Urinary bladder (tissue), 4 donors: ENCODE measurements around the gene HSPB1. TPM values are rescaled to one million over a fixed set of nuclear protein-coding genes. Genes with fewer than 3 reads are reported as not detected.
"Not testable (repeated sequence)": the region's sequence is repeated elsewhere in the genome, so short reads cannot be mapped to it uniquely, and the experiment has no call there.

ENCODE experiments used
- DNase-seq: peaks from one replicate; pipeline ENCODE4 v3.0.0-alpha.2; 2015; ENCODE audit errors: extremely low spot score
- H3K27ac ChIP-seq: one replicate; pipeline ENCODE4 v1.5.1; 2013; ENCODE audit warnings: low read depth, mild to moderate bottlenecking, moderate library complexity
- H3K36me3 ChIP-seq: one replicate; pipeline ENCODE4 v1.6.1; 2013; ENCODE audit warnings: mild to moderate bottlenecking, moderate library complexity; ENCODE audit not compliant: insufficient read depth
- H3K4me1 ChIP-seq: one replicate; pipeline ENCODE4 v1.6.1; 2013; ENCODE audit warnings: mild to moderate bottlenecking, moderate library complexity; ENCODE audit not compliant: insufficient read depth
- H3K4me3 ChIP-seq: one replicate; pipeline ENCODE4 v1.5.1; 2013; ENCODE audit warnings: low read depth, low read length
- WGBS: extraction: QIAGEN DNeasy Blood & Tissue Kit; methylation state at CpG from one replicate; pipeline ENCODE4 v1.1.7; 2013; 5-methylcytosine and 5-hydroxymethylcytosine counted together
- polyA plus RNA-seq: library from polyadenylated mRNA; stranded (reverse); fragments of 200-250 nt; gene quantifications from one replicate; pipeline ENCODE4 v1.2.3, GENCODE V29; 2013
- total RNA-seq: library from RNA; depleted of rRNA; stranded (reverse); fragments of >200 nt; gene quantifications from one replicate; pipeline ENCODE4 v1.2.3, GENCODE V29; 2014
- donor health status: healthy with polysubstance abuse.
- donor health status: healthy.

Gene HSPB1
- total and polyA plus RNA-seq, 2 donors, result 53.1 to 2,722 TPM

GRCh38 chr7:76309341-76310101 is 7.0 kb downstream of the HSPB1 start:
- not testable (repeated sequence) for H3K4me1 ChIP-seq, H3K4me3 ChIP-seq, DNase-seq, H3K27ac ChIP-seq, H3K36me3 ChIP-seq
- 97% methylated on average over 50 of the region's 50 CpGs for WGBS

GRCh38 chr7:76310102-76310957 is 7.9 kb downstream of the HSPB1 start:
- H3K4me1 ChIP-seq, result no peaks in the 10 kb centered on the region
- no peak for DNase-seq
- 60% methylated on average over 21 of the region's 21 CpGs for WGBS

DNA sequence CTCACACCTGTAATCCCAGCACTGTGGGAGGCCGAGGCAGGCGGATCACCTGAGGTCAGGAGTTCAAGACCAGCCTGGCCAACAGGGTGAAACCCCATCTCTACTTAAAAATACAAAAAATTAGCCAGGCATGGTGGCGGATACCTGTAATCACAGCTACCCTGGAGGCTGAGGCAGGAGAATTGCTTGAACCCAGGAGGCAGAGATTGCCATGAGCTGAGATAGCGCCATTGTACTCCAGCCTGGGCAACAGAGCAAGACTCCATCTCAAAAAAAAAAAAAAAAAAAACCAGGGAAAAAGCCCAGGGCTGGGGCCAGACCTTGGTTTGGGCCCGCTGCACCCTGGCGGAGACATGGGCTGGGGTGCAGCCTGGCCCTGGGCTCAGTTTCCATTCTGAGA is 9.4 kb downstream of the HSPB1 start:
- H3K27ac ChIP-seq, H3K36me3 ChIP-seq, H3K4me1 ChIP-seq, H3K4me3 ChIP-seq, DNase-seq: not testable (repeated sequence)
- WGBS, result 95% methylated on average over 6 of the region's 6 CpGs

More at GRCh38 chr7:76310102-76310957, 7.9 kb downstream of the HSPB1 start:
- Histone ChIP-seq H3K27ac (no peak overlapping the region), H3K4me3 (no peak overlapping the region), H3K36me3 (no peaks in the 10 kb centered on the region)

- no peaks in the 10 kb centered on the region for H3K36me3 ChIP-seq
- DNase-seq, result peak; percentile 78
- no peak overlapping the region for H3K4me3 ChIP-seq
- no peaks in the 10 kb centered on the region for H3K4me1 ChIP-seq
- WGBS, result 7% methylated on average over 15 of the region's 15 CpGs
- H3K27ac ChIP-seq, result no peak overlapping the region
These were observed 11.7 kb downstream of the HSPB1 start for GRCh38 chr7:76314042-76314721.

DNA sequence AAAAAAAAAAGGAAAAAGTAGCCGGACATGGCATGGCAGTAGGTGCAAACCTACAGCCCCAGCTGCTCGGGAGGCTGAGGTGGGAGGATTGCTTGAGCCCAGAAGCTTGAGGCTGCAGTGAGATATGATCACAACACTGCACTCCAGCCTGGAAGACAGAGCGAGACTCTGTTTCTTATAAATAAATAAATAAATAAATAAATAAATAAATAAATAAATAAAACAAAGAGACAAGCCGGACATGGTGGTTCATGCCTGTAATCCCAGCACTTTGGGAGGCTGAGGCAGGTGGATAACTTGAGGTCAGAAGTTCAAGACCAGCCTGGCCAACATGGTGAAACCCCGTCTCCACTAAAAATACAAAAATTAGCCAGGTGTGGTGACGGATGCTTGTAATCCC is 12.3 kb downstream of the HSPB1 start:
- 62% methylated on average over 6 of the region's 6 CpGs for WGBS
- not testable (repeated sequence) for H3K4me1 ChIP-seq, H3K4me3 ChIP-seq, H3K27ac ChIP-seq, H3K36me3 ChIP-seq, DNase-seq

- 68% methylated on average over 5 of the region's 5 CpGs for WGBS
- Histone ChIP-seq H3K36me3 (no peaks in the 10 kb centered on the region), H3K4me1 (no peaks in the 10 kb centered on the region), H3K4me3 (no peak overlapping the region), H3K27ac (no peak overlapping the region)
- DNase-seq, result no peak
These were observed 12.9 kb downstream of the HSPB1 start for GRCh38 chr7:76315364-76315763.

GRCh38 chr7:76316984-76317781 is 14.7 kb downstream of the HSPB1 start:
- no peak for DNase-seq
- H3K4me3 ChIP-seq, result no peak overlapping the region
- WGBS, result 57% methylated on average over 14 of the region's 14 CpGs

GRCh38 chr7:76317782-76318487 is 15.5 kb downstream of the HSPB1 start:
- Histone ChIP-seq H3K36me3 (no peaks in the 10 kb centered on the region), H3K4me1 (no peaks in the 10 kb centered on the region), H3K4me3 (peak overlapping the region; percentile 80), H3K27ac (peak overlapping the region; percentile 93)
- WGBS, result under 1% methylated on average over 50 of the region's 50 CpGs
- peak; percentile 91 for DNase-seq

More at GRCh38 chr7:76316984-76317781, 14.7 kb downstream of the HSPB1 start:
- H3K4me1 ChIP-seq, result no peaks in the 10 kb centered on the region
- no peaks in the 10 kb centered on the region for H3K36me3 ChIP-seq
- H3K27ac ChIP-seq, result peak overlapping the region; percentile 91

DNA sequence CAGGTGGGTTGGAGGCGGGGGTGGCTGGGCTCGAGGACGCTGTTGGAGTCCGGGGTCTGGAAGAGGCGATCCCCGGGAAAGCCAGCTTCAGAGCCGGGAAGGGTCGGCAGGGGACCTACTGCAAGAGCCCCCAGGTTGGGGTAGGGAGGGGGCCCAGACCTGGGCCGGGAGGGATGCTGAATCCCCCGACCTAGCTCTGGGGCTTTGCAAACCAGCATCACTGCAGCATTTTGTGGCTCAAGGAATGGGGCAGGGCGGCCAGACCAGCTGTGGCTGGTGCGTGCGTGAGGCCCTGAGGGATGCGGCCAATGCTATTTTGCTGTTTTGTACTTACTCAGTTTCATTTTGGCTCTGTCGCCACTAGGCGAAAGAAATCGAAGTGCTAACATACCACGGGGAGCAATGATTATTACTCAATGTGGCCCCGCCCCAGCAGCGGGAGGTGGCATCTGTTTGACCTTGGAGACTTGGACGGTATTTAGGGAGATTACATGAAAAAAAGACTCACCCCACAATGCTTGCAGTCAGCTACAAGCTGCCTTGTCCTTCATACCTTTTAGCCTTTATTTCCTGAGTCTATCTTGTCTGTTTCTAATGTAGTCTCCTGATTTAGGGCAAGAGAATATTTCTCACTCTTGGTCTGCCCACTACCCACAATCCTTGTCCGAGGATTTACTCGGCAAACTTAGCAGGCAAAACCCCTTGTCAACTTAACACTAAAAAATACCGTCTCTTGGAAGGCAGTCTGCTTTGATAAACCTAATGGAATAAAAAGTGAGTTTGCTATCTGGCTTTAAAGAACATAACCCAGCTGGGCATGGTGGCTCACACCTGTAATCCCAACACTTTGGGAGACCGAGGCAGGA is 16.2 kb downstream of the HSPB1 start:
- WGBS, result 5% methylated on average over 25 of the region's 25 CpGs
- Histone ChIP-seq H3K36me3 (no peaks in the 10 kb centered on the region), H3K4me1 (no peaks in the 10 kb centered on the region), H3K27ac (peak overlapping the region; percentile 93), H3K4me3 (peak overlapping the region; percentile 80)
- peak; percentile 41 for DNase-seq

- DNase-seq, result no peak
- H3K4me1 ChIP-seq, result no peaks in the 10 kb centered on the region
- H3K27ac ChIP-seq, result no peak overlapping the region
- WGBS, result 97% methylated on average over 11 of the region's 11 CpGs
- H3K36me3 ChIP-seq, result peaks cover 11% of the 10 kb centered on the region
- no peak overlapping the region for H3K4me3 ChIP-seq
These were observed 22.6 kb downstream of the HSPB1 start for GRCh38 chr7:76325092-76325491.

GRCh38 chr7:76325811-76326210 is 23.3 kb downstream of the HSPB1 start:
- peaks cover 11% of the 10 kb centered on the region for H3K36me3 ChIP-seq
- H3K27ac ChIP-seq, result no peak overlapping the region

More at GRCh38 chr7:76325811-76326210, 23.3 kb downstream of the HSPB1 start:
- Histone ChIP-seq H3K4me1 (no peaks in the 10 kb centered on the region), H3K4me3 (no peak overlapping the region)
- WGBS, result 91% methylated on average over 5 of the region's 5 CpGs
- no peak for DNase-seq
